ENCODE results near the gene SYT17. TPM values are rescaled to one million over a fixed set of nuclear protein-coding genes. Genes with fewer than 3 reads are reported as not detected.

The SYT17 gene
- total and polyA plus RNA-seq, 10 of the 15 experiments (the other 5 are each of a cell fraction or from before 2014, with no cell fraction given), result 3.7 to 12.3 (median 5.0) TPM

GRCh38 chr16:19145010-19145409 lies 23.0 kb upstream of the SYT17 start:
- in situ Hi-C loops (cut with MboI) (no loop called here), intact Hi-C loops (cut with micrococcal nuclease; ENCODE audit: unreplicated experiment) (no loop called here)
- CTCF ChIA-PET, result interaction anchor here (0.6 to 3.7 kb wide), 5 partner anchors 11 to 59 kb away, joined by 3 to 13 read pairs (median 6); no protein-coding TSS in a partner anchor
- BruUV-seq (replicated peaks), result no TSS peak
- no peak overlapping the region for H2AFZ ChIP-seq (ENCODE audit: control insufficient read depth, low read depth, low read length)
- no peaks in the 10 kb centered on the region; the same call in 2 of the 3 replicates for H3K9me3 ChIP-seq (replicated peaks; ENCODE audit: control insufficient read depth, insufficient read depth, low read length)
- H3K79me2 ChIP-seq (ENCODE audit: control insufficient read depth, insufficient read depth, low read length), result no peaks in the 10 kb centered on the region
- H3K4me2 ChIP-seq (ENCODE audit: control insufficient read depth, insufficient read depth), result no peak overlapping the region
- ATAC-seq (no peak), DNase-seq (ENCODE audit: low read depth, low spot score) (no peak), FAIRE-seq (no peak)
- TF ChIP-seq IKZF2 (IDR thresholded peaks at IDR 0.05) (no peak), E2F4 (IDR thresholded peaks at IDR 0.05; ENCODE audit: low read depth, low read length) (no peak), TAF1 (IDR thresholded peaks at IDR 0.05; ENCODE audit: borderline replicate concordance, low read depth, low read length) (no peak), PML (IDR thresholded peaks at IDR 0.05; ENCODE audit: low read length) (no peak), HDGF (IDR thresholded peaks at IDR 0.05) (no peak), EGR1 (IDR thresholded peaks at IDR 0.05; ENCODE audit: borderline replicate concordance in 1 of 2, low read depth in 2 of 2, low read length in 2 of 2) (no peak), ATF7 (IDR thresholded peaks at IDR 0.05; ENCODE audit: low read depth) (no peak), MTA3 (IDR thresholded peaks at IDR 0.05; ENCODE audit: borderline replicate concordance, low read length) (no peak), SMC3 (IDR thresholded peaks at IDR 0.05; ENCODE audit: borderline replicate concordance, low read length) (no peak), BCL11A (IDR thresholded peaks at IDR 0.05; ENCODE audit: low read depth, low read length) (no peak), CHD1 (IDR thresholded peaks at IDR 0.05; ENCODE audit: low read depth, low read length) (no peak), TCF3 (IDR thresholded peaks at IDR 0.05; ENCODE audit: borderline replicate concordance, insufficient read depth, low read depth, low read length) (no peak), SREBF1 (IDR thresholded peaks at IDR 0.05; ENCODE audit: low read length) (no peak), SUZ12 (IDR thresholded peaks at IDR 0.05; ENCODE audit: unreplicated experiment) (no peak), KDM1A (IDR thresholded peaks at IDR 0.05; ENCODE audit: borderline replicate concordance) (no peak), NR2C1 (IDR thresholded peaks at IDR 0.05) (no peak), RAD21 (IDR thresholded peaks at IDR 0.05; ENCODE audit: insufficient read depth, low read depth, low read length) (no peak), POLR2AphosphoS5 (IDR thresholded peaks at IDR 0.05; ENCODE audit: low read length) (no peak), KAT2A (conservative IDR thresholded peaks at IDR 0.05; ENCODE audit: control insufficient read depth, low read depth, low read length) (no peak)
- WGBS (ENCODE audit: insufficient coverage, insufficient replicate concordance, low lambda C conversion rate, missing lambda C conversion rate), result 65% methylated on average over 3 of the region's 3 CpGs
- POLR2A ChIA-PET, result no interaction called here
- RAD21 ChIA-PET (ENCODE audit: unreplicated experiment), result interaction anchor here (0.6 kb wide), 1 partner anchor 180 kb away, joined by 3 read pairs; no protein-coding TSS in a partner anchor
- H3K36me3 ChIP-seq (ENCODE audit: control insufficient read depth in 2 of 2, insufficient read depth in 2 of 2, low read length in 1 of 2), result no peaks in the 10 kb centered on the region
- no peak overlapping the region for H3K27ac ChIP-seq (ENCODE audit: control insufficient read depth, insufficient read depth)
- H4K20me1 ChIP-seq (ENCODE audit: control insufficient read depth, insufficient read depth), result no peaks in the 10 kb centered on the region
- SMC1A ChIA-PET (ENCODE audit: uncharacterized antibody, unreplicated experiment), result interaction anchor here (0.8 to 1.4 kb wide), 4 partner anchors 14 to 76 kb away, joined by 3 to 6 read pairs (median 4); no protein-coding TSS in a partner anchor
- 0 out of 4 replicates have a peak, but pooled peaks cover 0 to 2% of the 10 kb centered on the region in 2 experiments for H3K27me3 ChIP-seq (replicated peaks in 1 of 2; ENCODE audit: control insufficient read depth in 2 of 2, insufficient read depth in 2 of 2, low read length in 1 of 2)
- no peaks in the 10 kb centered on the region for H3K4me1 ChIP-seq (ENCODE audit: control insufficient read depth, insufficient read depth, low read length)
- no peak overlapping the region for H3K9ac ChIP-seq (ENCODE audit: control insufficient read depth, insufficient read depth, low read length)
- no peak overlapping the region for H3K4me3 ChIP-seq

Data from GM12878 (cell line).